Esophagus muscularis mucosa (tissue), 4 donors: ENCODE results near the gene RTEL1. TPM values are rescaled to one million over a fixed set of nuclear protein-coding genes. Genes with fewer than 3 reads are reported as not detected.

ENCODE experiments used
- DNase-seq: peaks from one replicate; pipeline ENCODE4 v3.0.0-alpha.2; 2017; ENCODE audit errors: extremely low spot score
- H3K27ac ChIP-seq, 4 donors: fragments of 200-600 bp; sonication (generic); replicated peaks in 1 of 4; 1 replicate in 3 of 4; 2 replicates in 1 of 4; pipeline ENCODE4 v1.5.1; 2016 to 2019; ENCODE audit warnings: mild to moderate bottlenecking in 1 of 4
- H3K27me3 ChIP-seq, 4 donors: fragments of 200-600 bp; sonication (generic); one replicate each; pipeline versions ENCODE4 v1.5.1 to v1.6.0; 2016 to 2019
- H3K36me3 ChIP-seq, 4 donors: fragments of 200-600 bp; sonication (generic); one replicate each; pipeline ENCODE4 v1.5.1; 2016 to 2019
- H3K4me1 ChIP-seq, 4 donors: fragments of 200-600 bp; sonication (generic); one replicate each; pipeline ENCODE4 v1.5.1; 2016 to 2019
- H3K4me3 ChIP-seq, 4 donors: fragments of 200-600 bp; sonication (generic); 1 replicate in 2 of 4; 2 replicates in 2 of 4; pipeline ENCODE4 v1.5.1; 2016 to 2019; ENCODE audit warnings: mild to moderate bottlenecking in 4 of 4, moderate library complexity in 1 of 4
- H3K9me3 ChIP-seq, 4 donors: fragments of 200-600 bp; sonication (generic); 1 replicate in 3 of 4; 2 replicates in 1 of 4; pipeline ENCODE4 v1.5.1; 2016 to 2019
- EP300 ChIP-seq: sonication (generic); formaldehyde crosslinking; IDR thresholded peaks from one replicate; pipeline ENCODE4 v1.6.1; 2017; ENCODE audit warnings: antibody characterized with exemption
- POLR2A ChIP-seq: fragments of 450-650 bp; IDR thresholded peaks from one replicate; pipeline ENCODE4 v1.6.1; 2017; ENCODE audit warnings: antibody characterized with exemption, moderate library complexity, mild to moderate bottlenecking, low read depth
- POLR2AphosphoS5 ChIP-seq, 2 donors: sonication (generic); formaldehyde crosslinking; IDR thresholded peaks; one replicate each; pipeline ENCODE4 v1.6.1; 2017; ENCODE audit warnings: antibody characterized with exemption in 2 of 2
- WGBS: methylation state at CpG from one replicate; pipeline ENCODE4 v1.1.5; 2018; 5-methylcytosine and 5-hydroxymethylcytosine counted together
- intact Hi-C: fragments of 100-400 bp; cut with DNase I; formaldehyde crosslinking; loops from one replicate; pipeline ENCODE4 v1.15.1; 2023
- total RNA-seq, 4 donors: library from RNA; depleted of rRNA; stranded (reverse); fragments of >200 nt; gene quantifications; one replicate each; pipeline versions ENCODE4 v1.1.0 to v1.2.1, GENCODE V29; 2016
- TF ChIP-seq, protein P1 (sequence below), 3 experiments: fragments of 200-600 bp in 2 of 3; fragments of 450-650 bp in 1 of 3; sonication (generic) in 2 of 3; IDR thresholded peaks; one replicate each; pipeline ENCODE4 v1.5.1; 2017 to 2019; ENCODE audit warnings: antibody characterized with exemption in 3 of 3, mild to moderate bottlenecking in 2 of 3, moderate library complexity in 1 of 3

RTEL1 gene
- total RNA-seq, 4 donors from 2014 or later: 8.4 to 13.4 (median 9.6) TPM

DNA sequence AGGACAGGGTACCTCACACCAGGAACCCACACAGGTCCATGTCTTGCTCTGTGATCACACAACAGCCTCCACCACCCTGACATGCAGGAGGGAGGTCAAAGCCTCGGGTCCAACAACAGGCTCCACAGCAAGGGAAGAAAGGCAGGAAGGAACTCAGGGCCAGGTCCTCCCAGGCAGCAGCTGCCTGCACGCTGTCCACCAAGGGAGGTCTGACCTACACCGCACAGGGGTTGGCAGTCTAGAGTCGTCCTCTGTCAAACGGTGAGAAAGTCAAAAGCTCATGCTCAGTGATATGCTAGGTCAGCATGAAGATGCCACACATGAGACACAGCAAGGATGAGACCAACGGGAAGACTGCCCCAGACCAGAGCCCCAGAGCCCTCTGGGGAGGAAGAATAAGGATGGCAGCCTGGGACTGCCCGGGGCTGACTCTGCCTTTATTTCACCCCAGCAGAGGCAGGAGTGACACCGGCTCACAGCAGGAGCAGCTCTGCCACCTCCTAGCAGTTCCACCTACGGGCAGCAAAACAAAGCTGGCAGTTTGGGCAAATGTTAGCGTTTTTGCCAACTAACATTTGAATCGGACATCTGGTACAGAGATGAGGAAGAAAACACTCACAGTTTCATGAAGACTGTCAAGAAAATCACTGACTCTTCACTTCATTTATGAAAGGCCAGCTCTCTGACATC lies 39.7 kb upstream of the RTEL1 start:
- WGBS: 85% methylated on average over 9 of the region's 11 CpGs
- H3K4me1 ChIP-seq: peaks cover 0 to 9% (median 2%) of the 10 kb centered on the region in 4 donors
- peaks cover 21 to 52% (median 44%) of the 10 kb centered on the region in 4 donors for H3K36me3 ChIP-seq
- no peak overlapping the region for H3K27ac ChIP-seq
- no peaks in the 10 kb centered on the region for H3K9me3 ChIP-seq
- no peak overlapping the region for H3K4me3 ChIP-seq
- DNase-seq: no peak
- intact Hi-C loops: no loop called here
- H3K27me3 ChIP-seq: no peaks in the 10 kb centered on the region
- TF ChIP-seq POLR2A: no peak
- TF ChIP-seq, protein P1, sequence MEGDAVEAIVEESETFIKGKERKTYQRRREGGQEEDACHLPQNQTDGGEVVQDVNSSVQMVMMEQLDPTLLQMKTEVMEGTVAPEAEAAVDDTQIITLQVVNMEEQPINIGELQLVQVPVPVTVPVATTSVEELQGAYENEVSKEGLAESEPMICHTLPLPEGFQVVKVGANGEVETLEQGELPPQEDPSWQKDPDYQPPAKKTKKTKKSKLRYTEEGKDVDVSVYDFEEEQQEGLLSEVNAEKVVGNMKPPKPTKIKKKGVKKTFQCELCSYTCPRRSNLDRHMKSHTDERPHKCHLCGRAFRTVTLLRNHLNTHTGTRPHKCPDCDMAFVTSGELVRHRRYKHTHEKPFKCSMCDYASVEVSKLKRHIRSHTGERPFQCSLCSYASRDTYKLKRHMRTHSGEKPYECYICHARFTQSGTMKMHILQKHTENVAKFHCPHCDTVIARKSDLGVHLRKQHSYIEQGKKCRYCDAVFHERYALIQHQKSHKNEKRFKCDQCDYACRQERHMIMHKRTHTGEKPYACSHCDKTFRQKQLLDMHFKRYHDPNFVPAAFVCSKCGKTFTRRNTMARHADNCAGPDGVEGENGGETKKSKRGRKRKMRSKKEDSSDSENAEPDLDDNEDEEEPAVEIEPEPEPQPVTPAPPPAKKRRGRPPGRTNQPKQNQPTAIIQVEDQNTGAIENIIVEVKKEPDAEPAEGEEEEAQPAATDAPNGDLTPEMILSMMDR (IDR thresholded peaks at IDR 0.05): no peak

DNA sequence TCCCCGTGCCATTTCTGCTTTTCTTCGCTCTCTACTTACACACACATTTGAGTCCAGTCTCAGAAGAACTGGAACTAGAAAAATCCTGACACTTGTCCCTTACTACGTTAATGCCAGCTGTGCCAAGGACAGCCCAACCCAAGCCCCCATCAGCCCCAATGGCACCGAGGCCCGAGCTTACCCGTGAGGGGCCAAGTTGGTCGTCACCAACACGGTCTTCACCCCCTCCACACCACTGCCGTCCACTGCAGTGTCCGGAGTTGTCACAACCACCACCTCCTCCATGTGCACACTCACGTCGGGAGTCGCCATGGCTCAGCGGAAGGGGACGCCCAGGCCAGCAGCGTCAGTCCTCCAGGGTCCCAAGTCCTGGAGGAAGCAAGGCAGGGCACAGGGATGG lies 39.0 kb upstream of the RTEL1 start:
- WGBS: 90% methylated on average over 12 of the region's 16 CpGs
- intact Hi-C loops: no loop called here
- DNase-seq: no peak
- Histone ChIP-seq H3K9me3 (no peaks in the 10 kb centered on the region), H3K4me3 (no peak overlapping the region), H3K36me3 (peaks cover 21 to 48% (median 41%) of the 10 kb centered on the region in 4 donors), H3K27ac (no peak overlapping the region), H3K4me1 (peaks cover 0 to 9% (median 2%) of the 10 kb centered on the region in 4 donors), H3K27me3 (no peaks in the 10 kb centered on the region)
- TF ChIP-seq, protein P1 (IDR thresholded peaks at IDR 0.05): no peak
- TF ChIP-seq EP300 (no peak), POLR2AphosphoS5 (IDR thresholded peaks at IDR 0.05) (no peak), POLR2A (no peak)

DNA sequence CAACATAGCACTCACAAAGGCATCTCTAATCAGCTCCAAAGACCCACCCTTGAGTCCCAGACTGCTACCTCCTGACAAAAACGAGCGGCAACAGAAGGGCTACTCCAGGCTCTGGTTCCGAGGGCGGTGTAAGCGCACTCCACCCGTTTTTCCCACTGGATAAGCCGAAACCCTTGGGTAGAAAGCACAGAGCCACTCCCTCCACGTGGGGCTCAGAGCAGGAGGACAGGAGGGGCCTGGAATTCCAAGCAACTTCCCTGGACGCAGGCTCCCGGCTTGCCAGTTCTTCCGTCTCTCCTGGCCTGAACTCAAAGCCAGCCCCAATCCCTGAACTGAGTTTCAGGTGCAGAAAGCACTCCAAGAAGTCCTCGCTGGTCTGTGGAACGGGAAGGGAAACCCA lies 38.6 kb upstream of the RTEL1 start:
- DNase-seq: no peak
- WGBS: 77% methylated on average over 6 of the region's 13 CpGs
- Histone ChIP-seq H3K9me3 (no peaks in the 10 kb centered on the region), H3K36me3 (peaks cover 21 to 48% (median 41%) of the 10 kb centered on the region in 4 donors), H3K27me3 (no peaks in the 10 kb centered on the region), H3K4me3 (no peak overlapping the region), H3K4me1 (peaks cover 0 to 11% (median 2%) of the 10 kb centered on the region in 4 donors), H3K27ac (no peak overlapping the region)
- TF ChIP-seq POLR2AphosphoS5 (IDR thresholded peaks at IDR 0.05) (no peak), POLR2A (no peak), EP300 (no peak)
- TF ChIP-seq, protein P1 (IDR thresholded peaks at IDR 0.05): no peak
- intact Hi-C loops: no loop called here

DNA sequence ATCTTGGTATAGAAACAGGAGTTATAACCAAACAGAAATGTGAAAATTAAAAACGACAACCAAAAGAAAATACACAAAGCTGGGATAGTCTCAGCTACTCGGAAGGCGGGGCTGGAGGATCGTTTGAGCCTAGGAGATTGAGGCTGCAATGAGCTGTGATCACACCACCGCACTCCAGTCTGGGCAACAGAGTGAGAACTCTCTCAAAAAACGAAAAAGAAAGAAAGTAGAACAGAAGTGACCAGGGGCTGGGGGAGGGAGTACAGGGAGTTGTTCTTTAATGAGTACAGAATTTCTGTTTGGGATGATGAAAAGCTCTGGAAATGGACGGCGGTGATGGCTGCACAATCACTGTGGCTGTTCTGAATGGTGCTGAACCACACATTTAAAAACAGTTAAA lies 37.1 kb upstream of the RTEL1 start:
- no peak for TF ChIP-seq EP300
- no peak for TF ChIP-seq POLR2A
- no peak for TF ChIP-seq POLR2AphosphoS5 (IDR thresholded peaks at IDR 0.05)
- TF ChIP-seq, protein P1 (IDR thresholded peaks at IDR 0.05): no peak
- Histone ChIP-seq H3K27ac (no peak overlapping the region), H3K27me3 (no peaks in the 10 kb centered on the region), H3K36me3 (peaks cover 21 to 35% (median 34%) of the 10 kb centered on the region in 4 donors), H3K4me1 (peaks cover 0 to 25% (median 11%) of the 10 kb centered on the region in 4 donors), H3K4me3 (no peak overlapping the region), H3K9me3 (no peaks in the 10 kb centered on the region)
- DNase-seq: no peak
- intact Hi-C loops: no loop called here
- 87% methylated on average over 8 of the region's 8 CpGs for WGBS

DNA sequence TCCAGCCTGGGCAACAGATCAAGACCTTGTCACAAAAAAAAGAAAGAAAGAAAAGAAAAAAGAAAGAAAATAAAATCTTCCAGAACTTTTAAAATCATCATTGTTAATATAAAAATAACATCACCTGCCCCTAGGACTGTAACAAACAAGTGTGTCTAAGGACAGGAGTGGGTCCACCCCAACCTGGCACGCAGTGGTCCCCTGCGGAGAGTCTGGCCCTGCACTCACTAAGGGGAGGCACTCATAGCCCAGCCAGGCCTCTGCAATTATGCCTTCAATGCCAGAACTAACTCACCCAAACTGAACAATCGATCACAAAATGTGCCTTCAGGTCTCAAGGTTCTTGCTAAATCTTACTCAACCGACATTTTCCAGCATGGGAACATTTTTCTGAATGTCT lies 36.0 kb upstream of the RTEL1 start:
- Histone ChIP-seq H3K4me1 (peaks cover 0 to 28% (median 14%) of the 10 kb centered on the region in 4 donors), H3K27me3 (no peaks in the 10 kb centered on the region), H3K9me3 (no peaks in the 10 kb centered on the region), H3K4me3 (no peak overlapping the region), H3K27ac (no peak overlapping the region), H3K36me3 (peaks cover 21 to 24% (median 24%) of the 10 kb centered on the region in 4 donors)
- TF ChIP-seq, protein P1 (IDR thresholded peaks at IDR 0.05): no peak
- TF ChIP-seq POLR2AphosphoS5 (IDR thresholded peaks at IDR 0.05): no peak
- DNase-seq: no peak
- intact Hi-C loops: no loop called here
- 94% methylated on average over 4 of the region's 4 CpGs for WGBS
